Hepatocyte (in vitro differentiated cells): ENCODE measurements around the gene PSMD1. TPM values are rescaled to one million over a fixed set of nuclear protein-coding genes. Genes with fewer than 3 reads are reported as not detected.
A peak's percentile ranks its signal among the peaks of the same experiment; 100 is the strongest.

ENCODE experiments used
- DNase-seq: peaks from one replicate; pipeline ENCODE4 v3.0.0-alpha.2; 2016; ENCODE audit warnings: low spot score
- H2AFZ ChIP-seq: fragments of 200-600 bp; sonication (generic); 2 replicates; pipeline ENCODE4 v1.6.0; 2016; ENCODE audit warnings: antibody characterized with exemption, mild to moderate bottlenecking
- H3K27ac ChIP-seq: fragments of 200-600 bp; sonication (generic); 2 replicates; pipeline ENCODE4 v1.5.1; 2016; ENCODE audit warnings: mild to moderate bottlenecking
- H3K27me3 ChIP-seq: fragments of 200-600 bp; sonication (generic); 2 replicates; pipeline ENCODE4 v1.6.1; 2016
- H3K36me3 ChIP-seq: fragments of 200-600 bp; sonication (generic); replicated peaks from 2 replicates; pipeline ENCODE4 v1.5.1; 2016; ENCODE audit warnings: low read depth; ENCODE audit not compliant: insufficient read depth
- H3K4me1 ChIP-seq: fragments of 200-600 bp; sonication (generic); 2 replicates; pipeline ENCODE4 v1.5.1; 2016; ENCODE audit warnings: mild to moderate bottlenecking, moderate library complexity; ENCODE audit not compliant: insufficient read depth
- H3K4me2 ChIP-seq: fragments of 200-600 bp; sonication (generic); 2 replicates; pipeline ENCODE4 v1.6.0; 2016
- H3K4me3 ChIP-seq: fragments of 200-600 bp; sonication (generic); 2 replicates; pipeline ENCODE4 v1.5.1; 2016; ENCODE audit warnings: mild to moderate bottlenecking
- H3K79me2 ChIP-seq: fragments of 200-600 bp; sonication (generic); 2 replicates; pipeline ENCODE4 v1.6.0; 2017; ENCODE audit warnings: mild to moderate bottlenecking
- H3K9me2 ChIP-seq: fragments of 200-600 bp; sonication (generic); replicated peaks from 2 replicates; pipeline ENCODE4 v1.6.0; 2017; ENCODE audit warnings: mild to moderate bottlenecking; ENCODE audit not compliant: insufficient read depth
- H3K9me3 ChIP-seq: fragments of 200-600 bp; sonication (generic); 2 replicates; pipeline ENCODE4 v1.5.1; 2016; ENCODE audit warnings: low read depth, mild to moderate bottlenecking
- H4K20me1 ChIP-seq: fragments of 200-600 bp; sonication (generic); 2 replicates; pipeline ENCODE4 v1.6.0; 2016; ENCODE audit warnings: mild to moderate bottlenecking; ENCODE audit not compliant: insufficient read depth, poor library complexity, severe bottlenecking
- EZH2 ChIP-seq: fragments of 200-600 bp; sonication (generic); IDR thresholded peaks from 2 replicates; pipeline ENCODE4 v1.6.1; 2016; ENCODE audit warnings: antibody characterized with exemption, mild to moderate bottlenecking, borderline replicate concordance
- EZH2phosphoT487 ChIP-seq: fragments of 200-600 bp; sonication (generic); IDR thresholded peaks from one replicate; pipeline ENCODE4 v1.6.1; 2018; ENCODE audit warnings: antibody characterized with exemption, mild to moderate bottlenecking, low read depth, moderate library complexity; ENCODE audit not compliant: unreplicated experiment, severe bottlenecking
- WGBS: methylation state at CpG from one replicate; pipeline ENCODE4 v1.1.6; 2016; ENCODE audit warnings: low lambda C conversion rate; ENCODE audit errors: missing lambda C conversion rate; 5-methylcytosine and 5-hydroxymethylcytosine counted together
- polyA plus RNA-seq: library from polyadenylated mRNA; unstranded; fragments of >200 nt; fragmentation: Nextera tagmentation; extraction: Ambion mirVana; gene quantifications from 2 replicates; pipeline ENCODE4 v1.2.1, GENCODE V29; 2016
- total RNA-seq: library from RNA; depleted of rRNA; stranded (reverse); fragments of >200 nt; gene quantifications from 2 replicates; pipeline ENCODE4 v1.2.3, GENCODE V29; 2014
- TF ChIP-seq, protein P1 (sequence below): fragments of 200-600 bp; sonication (generic); IDR thresholded peaks from 2 replicates; pipeline ENCODE4 v1.5.1; 2016; ENCODE audit warnings: antibody characterized with exemption, mild to moderate bottlenecking; ENCODE audit not compliant: poor library complexity

Gene PSMD1
- total and polyA plus RNA-seq, 2 experiments from 2014 or later, result 92.9 to 106 TPM

DNA sequence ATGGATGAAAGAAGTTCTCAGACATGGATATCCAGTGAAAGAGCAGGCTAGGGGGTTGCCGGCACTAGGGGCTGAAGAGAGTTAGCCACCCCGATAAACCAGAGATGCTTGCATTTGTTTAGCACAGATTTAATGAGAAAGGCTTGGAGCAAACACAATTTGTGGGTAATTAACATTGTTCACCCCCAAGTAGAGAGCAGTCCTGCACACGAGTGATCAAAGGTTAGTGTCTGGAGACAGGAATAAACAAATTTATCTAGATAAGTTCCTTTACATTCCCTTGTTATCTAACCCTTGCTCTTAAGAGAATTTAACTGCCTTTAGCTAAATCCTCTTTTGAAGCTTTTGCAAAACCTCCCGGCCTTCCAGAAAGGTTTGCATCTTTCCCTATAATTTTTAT lies 44.3 kb downstream of the PSMD1 start:
- H4K20me1 ChIP-seq, result no peaks in the 10 kb centered on the region
- no peak overlapping the region for H3K27ac ChIP-seq
- WGBS, result 41% methylated on average over 4 of the region's 4 CpGs
- TF ChIP-seq EZH2 (no peak), EZH2phosphoT487 (no peak)
- TF ChIP-seq, protein P1, sequence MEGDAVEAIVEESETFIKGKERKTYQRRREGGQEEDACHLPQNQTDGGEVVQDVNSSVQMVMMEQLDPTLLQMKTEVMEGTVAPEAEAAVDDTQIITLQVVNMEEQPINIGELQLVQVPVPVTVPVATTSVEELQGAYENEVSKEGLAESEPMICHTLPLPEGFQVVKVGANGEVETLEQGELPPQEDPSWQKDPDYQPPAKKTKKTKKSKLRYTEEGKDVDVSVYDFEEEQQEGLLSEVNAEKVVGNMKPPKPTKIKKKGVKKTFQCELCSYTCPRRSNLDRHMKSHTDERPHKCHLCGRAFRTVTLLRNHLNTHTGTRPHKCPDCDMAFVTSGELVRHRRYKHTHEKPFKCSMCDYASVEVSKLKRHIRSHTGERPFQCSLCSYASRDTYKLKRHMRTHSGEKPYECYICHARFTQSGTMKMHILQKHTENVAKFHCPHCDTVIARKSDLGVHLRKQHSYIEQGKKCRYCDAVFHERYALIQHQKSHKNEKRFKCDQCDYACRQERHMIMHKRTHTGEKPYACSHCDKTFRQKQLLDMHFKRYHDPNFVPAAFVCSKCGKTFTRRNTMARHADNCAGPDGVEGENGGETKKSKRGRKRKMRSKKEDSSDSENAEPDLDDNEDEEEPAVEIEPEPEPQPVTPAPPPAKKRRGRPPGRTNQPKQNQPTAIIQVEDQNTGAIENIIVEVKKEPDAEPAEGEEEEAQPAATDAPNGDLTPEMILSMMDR, result no peak
- H3K79me2 ChIP-seq, result peaks cover 5% of the 10 kb centered on the region
- peaks cover 6% of the 10 kb centered on the region for H3K4me1 ChIP-seq
- no peaks in the 10 kb centered on the region for H3K27me3 ChIP-seq
- H3K4me3 ChIP-seq, result no peak overlapping the region
- DNase-seq, result no peak
- H3K9me3 ChIP-seq, result peaks cover 20% of the 10 kb centered on the region
- no peaks in the 10 kb centered on the region for H3K9me2 ChIP-seq
- peak overlapping the region; percentile 35 for H3K4me2 ChIP-seq
- no peak overlapping the region for H2AFZ ChIP-seq
- H3K36me3 ChIP-seq, result no peaks in the 10 kb centered on the region

DNA sequence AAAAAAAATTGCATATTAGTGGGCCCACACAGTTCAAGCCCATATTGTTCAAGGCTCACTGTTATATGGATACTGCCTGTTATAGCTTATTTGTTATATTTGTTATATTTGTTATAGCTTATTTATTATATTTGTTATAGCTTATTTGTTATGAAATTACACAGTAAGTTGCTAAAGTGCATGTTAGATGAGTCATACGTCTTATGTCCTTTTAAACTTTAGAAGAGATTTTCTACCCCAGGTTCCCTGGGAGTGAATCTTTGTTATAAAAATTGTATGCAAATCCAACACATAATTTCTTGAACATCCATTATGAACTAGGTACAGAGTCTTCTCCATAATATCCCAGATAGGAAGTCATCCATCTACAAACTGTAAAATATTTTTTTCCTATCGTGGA lies 46.1 kb downstream of the PSMD1 start:
- no peaks in the 10 kb centered on the region for H3K27me3 ChIP-seq
- no peak overlapping the region for H3K4me2 ChIP-seq
- no peak overlapping the region for H3K27ac ChIP-seq
- no peaks in the 10 kb centered on the region for H3K9me2 ChIP-seq
- no peaks in the 10 kb centered on the region for H4K20me1 ChIP-seq
- H3K79me2 ChIP-seq, result peaks cover 11% of the 10 kb centered on the region
- peaks cover 13% of the 10 kb centered on the region for H3K9me3 ChIP-seq
- H3K4me3 ChIP-seq, result no peak overlapping the region
- no peak for DNase-seq
- H3K4me1 ChIP-seq, result peaks cover 6% of the 10 kb centered on the region
- no peaks in the 10 kb centered on the region for H3K36me3 ChIP-seq
- WGBS, result 91% methylated on average over 2 of the region's 2 CpGs
- H2AFZ ChIP-seq, result no peak overlapping the region
- TF ChIP-seq, protein P1, result no peak
- TF ChIP-seq EZH2phosphoT487 (no peak), EZH2 (no peak)

DNA sequence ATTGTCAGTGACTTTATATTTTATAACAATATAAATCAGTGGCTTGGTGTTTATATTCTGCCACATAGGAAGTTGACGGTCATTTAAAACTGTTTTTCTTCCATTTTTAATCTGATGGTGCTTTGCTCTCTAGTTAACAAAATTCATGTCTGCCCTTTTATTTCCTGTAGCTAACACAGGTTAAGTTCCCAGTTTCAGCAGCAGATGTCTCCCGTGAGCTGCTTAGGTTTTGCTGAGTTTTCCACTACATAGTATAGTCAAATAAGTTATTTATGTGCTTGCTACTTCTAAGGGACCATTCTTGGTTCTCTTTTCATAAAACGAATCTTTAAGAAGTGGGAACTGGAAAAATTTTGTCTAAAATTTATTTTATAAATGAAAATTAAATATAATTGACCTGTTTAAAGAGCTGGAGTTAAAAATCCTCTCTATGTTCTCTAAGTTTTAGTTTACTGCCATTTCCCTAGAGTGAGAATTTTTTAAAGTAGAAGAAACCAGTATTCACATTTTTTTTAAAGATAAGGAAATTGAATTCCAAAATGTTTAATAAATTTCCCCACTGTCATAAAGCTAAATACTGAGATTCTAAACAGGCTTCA lies 47.5 kb downstream of the PSMD1 start:
- Histone ChIP-seq H4K20me1 (no peaks in the 10 kb centered on the region), H2AFZ (no peak overlapping the region), H3K27me3 (no peaks in the 10 kb centered on the region), H3K27ac (no peak overlapping the region), H3K36me3 (no peaks in the 10 kb centered on the region), H3K9me2 (no peaks in the 10 kb centered on the region), H3K4me2 (no peak overlapping the region), H3K4me3 (no peak overlapping the region), H3K9me3 (peaks cover 10% of the 10 kb centered on the region), H3K79me2 (peaks cover 11% of the 10 kb centered on the region), H3K4me1 (peaks cover 6% of the 10 kb centered on the region)
- TF ChIP-seq, protein P1, result peak; percentile 82
- no peak for TF ChIP-seq EZH2phosphoT487
- no peak for TF ChIP-seq EZH2
- WGBS, result 25% methylated on average over 3 of the region's 3 CpGs
- peak; percentile 67 for DNase-seq
